Neuron (in vitro differentiated cells): ENCODE results near the gene ACTR10.

Experiments used
- H2AFZ ChIP-seq: one replicate; pipeline ENCODE4 v1.6.1; 2013; ENCODE audit warnings: low read depth, mild to moderate bottlenecking, inconsistent platforms, low read length, moderate library complexity
- H3K27me3 ChIP-seq: one replicate; pipeline ENCODE4 v1.6.1; 2013; ENCODE audit warnings: low read length; ENCODE audit not compliant: insufficient read depth
- H3K36me3 ChIP-seq: one replicate; pipeline ENCODE4 v1.6.1; 2013; ENCODE audit warnings: low read length; ENCODE audit not compliant: insufficient read depth
- H3K4me1 ChIP-seq: one replicate; pipeline ENCODE4 v1.6.1; 2013; ENCODE audit warnings: low read length; ENCODE audit not compliant: insufficient read depth
- H3K4me3 ChIP-seq: 2 replicates; pipeline ENCODE4 v1.5.1; 2013; ENCODE audit warnings: mild to moderate bottlenecking, low read length, moderate library complexity
- H3K9me3 ChIP-seq: one replicate; pipeline ENCODE4 v1.6.1; 2013; ENCODE audit warnings: low read length

The ACTR10 gene

DNA sequence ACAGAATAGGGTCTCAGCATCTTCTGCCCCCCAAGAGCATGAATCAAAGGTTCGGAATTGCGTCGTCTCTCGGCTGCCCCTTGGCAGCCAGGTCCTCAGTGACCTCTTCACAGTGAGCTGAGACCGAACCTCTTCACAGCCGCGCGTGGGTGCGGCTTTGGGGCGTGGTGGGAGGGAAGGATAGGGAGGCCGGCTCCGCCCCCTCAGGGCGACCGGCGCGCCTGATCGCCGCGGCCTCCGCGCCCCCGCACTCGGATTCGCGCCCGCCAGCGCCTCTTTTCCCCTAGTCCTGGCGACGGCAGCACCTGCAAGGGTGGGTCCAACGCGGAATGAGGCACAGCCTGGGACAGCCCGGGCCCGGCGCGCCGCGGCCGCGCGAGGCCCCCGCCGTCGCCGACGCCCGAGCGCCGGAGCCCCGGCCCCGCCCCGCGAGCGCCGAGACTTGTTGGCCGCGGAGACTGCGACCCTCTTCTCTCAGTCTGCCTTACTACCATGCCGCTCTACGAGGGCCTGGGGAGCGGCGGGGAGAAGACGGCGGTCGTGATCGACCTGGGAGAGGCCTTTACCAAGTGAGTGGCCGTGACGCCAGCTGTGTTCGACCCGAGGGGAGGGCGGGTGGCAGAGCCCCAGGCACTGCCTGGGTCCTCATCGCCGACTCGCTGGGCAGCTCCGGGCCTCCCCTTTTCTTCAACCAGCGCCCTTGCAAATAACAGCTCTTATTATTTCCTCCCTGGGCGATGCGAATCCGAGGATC lies at the start of gene ACTR10:
Gene ACTR10 (plus strand): TSS at position 424 of the 754 bp plus-strand sequence. CDS start 69 bp downstream, at position 493.
- Histone ChIP-seq H3K4me1 (peaks cover 35% of the 10 kb centered on the region), H3K4me3 (peak within 1 kb of the TSS; percentile 99), H2AFZ (peak within 1 kb of the TSS; percentile 99), H3K36me3 (peaks cover 14% of the 10 kb centered on the region), H3K27me3 (no peaks in the 10 kb centered on the region), H3K9me3 (no peaks in the 10 kb centered on the region)

DNA sequence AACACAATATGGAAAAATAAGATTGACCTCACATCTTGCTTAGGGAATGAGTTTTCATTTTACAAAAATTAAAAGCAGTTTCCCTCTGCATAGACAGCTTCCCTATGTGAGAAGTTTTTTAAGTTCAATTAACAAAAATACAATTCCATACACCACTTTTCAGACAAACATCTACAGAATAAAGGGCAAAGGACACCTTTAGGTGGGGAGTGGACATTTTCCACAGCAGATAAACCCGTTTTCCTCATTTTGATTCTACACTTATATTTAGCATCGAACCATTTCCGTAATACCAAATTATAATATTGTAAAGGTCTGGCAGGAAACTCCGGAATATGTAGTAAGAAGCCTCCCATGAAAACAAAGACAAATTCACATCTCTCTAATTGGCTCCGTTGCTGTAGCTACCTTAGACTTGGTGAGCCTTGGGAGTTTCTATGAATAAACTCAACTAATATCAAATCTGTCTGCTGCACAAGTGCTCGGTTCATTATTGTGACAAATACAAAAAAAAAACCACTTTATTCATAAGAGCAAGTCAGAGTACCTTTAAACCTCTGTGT lies 49.6 kb upstream of the ACTR10 start:
- Histone ChIP-seq H3K4me3 (peak overlapping the region; percentile 72), H3K36me3 (no peaks in the 10 kb centered on the region), H3K27me3 (no peaks in the 10 kb centered on the region), H3K4me1 (peaks cover 10% of the 10 kb centered on the region), H3K9me3 (no peaks in the 10 kb centered on the region), H2AFZ (no peak overlapping the region)

DNA sequence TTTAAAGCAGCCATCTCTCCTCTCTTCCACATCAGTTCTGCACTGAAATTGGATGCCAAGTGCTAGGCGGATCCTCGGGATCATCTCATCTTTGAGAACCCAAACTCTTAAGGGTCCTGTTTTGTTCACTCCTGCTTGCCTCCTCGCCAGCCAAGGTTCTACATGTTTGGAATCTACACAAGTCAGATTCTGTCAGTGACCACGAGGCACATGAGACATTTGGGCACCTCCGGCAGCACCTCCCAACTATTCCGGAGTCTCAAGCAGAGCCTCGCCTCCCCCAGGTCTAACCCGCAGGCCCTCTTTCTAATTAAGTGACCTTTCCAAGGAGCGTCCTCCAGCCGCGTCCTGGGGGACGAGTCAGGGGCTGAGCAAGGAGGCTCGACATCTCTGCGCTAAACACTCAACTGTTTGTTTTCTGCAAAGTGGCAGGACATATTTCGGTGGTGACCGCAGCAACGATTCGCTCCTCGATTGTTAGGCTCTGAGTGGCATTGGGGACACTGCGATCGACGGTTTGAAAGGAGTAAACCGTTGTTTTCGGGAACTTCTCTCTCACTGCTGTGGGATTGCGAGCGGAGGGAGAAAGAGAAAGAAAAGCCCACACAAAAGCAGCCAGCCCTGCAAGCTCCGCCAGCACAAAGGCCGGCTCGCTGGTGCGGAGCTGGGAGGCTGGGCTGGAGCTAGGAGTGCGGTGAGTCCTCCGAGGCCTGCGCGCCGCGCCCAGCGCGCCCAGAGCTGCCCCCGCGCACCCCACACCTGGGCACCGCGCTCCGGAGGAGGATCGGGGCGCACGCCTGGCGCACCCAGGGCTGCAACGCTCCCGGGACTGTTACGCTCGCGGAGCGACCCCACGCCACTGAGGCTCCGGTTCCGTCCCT lies 48.6 kb upstream of the ACTR10 start:
- Histone ChIP-seq H3K27me3 (no peaks in the 10 kb centered on the region), H3K4me1 (peaks cover 10% of the 10 kb centered on the region)

DNA sequence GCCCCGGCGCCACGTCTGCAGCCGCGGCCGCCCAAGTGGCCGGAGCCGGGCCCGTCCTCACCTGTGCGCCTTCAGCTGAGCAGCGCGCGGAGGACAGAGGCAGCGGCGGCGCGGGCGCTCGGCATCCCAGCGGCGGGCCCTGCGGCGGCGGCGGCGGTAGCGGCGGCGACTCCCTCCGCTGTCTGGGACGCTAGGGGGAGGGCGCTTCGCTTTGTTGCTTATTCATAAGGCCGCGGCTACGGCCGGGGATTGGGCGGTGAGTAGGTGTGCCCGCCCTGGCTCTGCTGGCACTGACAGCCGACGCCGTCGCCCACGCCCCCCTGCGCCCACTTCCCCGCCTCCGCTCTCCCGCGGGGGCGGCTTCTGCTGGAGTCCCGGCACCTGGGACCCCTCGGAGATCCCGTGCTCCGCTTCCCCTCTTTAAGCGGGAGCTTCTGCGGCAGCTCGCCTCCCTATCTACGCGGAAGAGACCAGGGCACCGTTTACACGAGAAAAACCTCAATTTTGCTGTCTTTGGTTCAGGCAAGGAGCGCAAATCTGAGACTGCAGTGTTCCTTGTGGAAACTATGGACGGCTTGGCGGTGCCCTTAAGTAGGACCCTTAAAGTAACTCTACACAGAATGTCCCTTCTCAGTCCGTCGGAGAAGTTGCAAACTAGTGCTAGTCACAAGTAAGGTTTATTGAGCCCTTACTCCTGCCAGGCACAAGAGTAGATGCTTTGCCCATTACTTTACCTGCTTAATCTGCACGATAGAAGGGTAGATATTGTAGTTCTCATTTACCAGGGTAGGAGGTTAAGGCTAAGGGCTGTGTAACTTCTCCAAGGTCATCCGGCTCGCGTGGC lies 47.7 kb upstream of the ACTR10 start, which contains the start of gene ARMH4:
Gene ARMH4 (minus strand): TSS at position 200 of the 844 bp plus-strand sequence. CDS start 12,855 bp downstream, outside the sequence.
- H3K9me3 ChIP-seq, result no peaks in the 10 kb centered on the region
- H3K4me3 ChIP-seq, result peak within 1 kb of the TSS; percentile 72
- no peaks in the 10 kb centered on the region for H3K27me3 ChIP-seq
- H2AFZ ChIP-seq, result peak within 1 kb of the TSS; percentile 97
- peaks cover 10% of the 10 kb centered on the region for H3K4me1 ChIP-seq
- no peaks in the 10 kb centered on the region for H3K36me3 ChIP-seq

More for the DNA sequence above, 48.6 kb upstream of the ACTR10 start:
- no peaks in the 10 kb centered on the region for H3K9me3 ChIP-seq
- peak overlapping the region; percentile 97 for H2AFZ ChIP-seq
- H3K4me3 ChIP-seq, result peak overlapping the region; percentile 72
- no peaks in the 10 kb centered on the region for H3K36me3 ChIP-seq

- Histone ChIP-seq H3K36me3 (no peaks in the 10 kb centered on the region), H2AFZ (no peak overlapping the region), H3K9me3 (no peaks in the 10 kb centered on the region), H3K4me1 (peaks cover 5% of the 10 kb centered on the region), H3K4me3 (no peak overlapping the region), H3K27me3 (no peaks in the 10 kb centered on the region)
Measured at GRCh38 chr14:58160561-58160960, 39.4 kb upstream of the ACTR10 start.

DNA sequence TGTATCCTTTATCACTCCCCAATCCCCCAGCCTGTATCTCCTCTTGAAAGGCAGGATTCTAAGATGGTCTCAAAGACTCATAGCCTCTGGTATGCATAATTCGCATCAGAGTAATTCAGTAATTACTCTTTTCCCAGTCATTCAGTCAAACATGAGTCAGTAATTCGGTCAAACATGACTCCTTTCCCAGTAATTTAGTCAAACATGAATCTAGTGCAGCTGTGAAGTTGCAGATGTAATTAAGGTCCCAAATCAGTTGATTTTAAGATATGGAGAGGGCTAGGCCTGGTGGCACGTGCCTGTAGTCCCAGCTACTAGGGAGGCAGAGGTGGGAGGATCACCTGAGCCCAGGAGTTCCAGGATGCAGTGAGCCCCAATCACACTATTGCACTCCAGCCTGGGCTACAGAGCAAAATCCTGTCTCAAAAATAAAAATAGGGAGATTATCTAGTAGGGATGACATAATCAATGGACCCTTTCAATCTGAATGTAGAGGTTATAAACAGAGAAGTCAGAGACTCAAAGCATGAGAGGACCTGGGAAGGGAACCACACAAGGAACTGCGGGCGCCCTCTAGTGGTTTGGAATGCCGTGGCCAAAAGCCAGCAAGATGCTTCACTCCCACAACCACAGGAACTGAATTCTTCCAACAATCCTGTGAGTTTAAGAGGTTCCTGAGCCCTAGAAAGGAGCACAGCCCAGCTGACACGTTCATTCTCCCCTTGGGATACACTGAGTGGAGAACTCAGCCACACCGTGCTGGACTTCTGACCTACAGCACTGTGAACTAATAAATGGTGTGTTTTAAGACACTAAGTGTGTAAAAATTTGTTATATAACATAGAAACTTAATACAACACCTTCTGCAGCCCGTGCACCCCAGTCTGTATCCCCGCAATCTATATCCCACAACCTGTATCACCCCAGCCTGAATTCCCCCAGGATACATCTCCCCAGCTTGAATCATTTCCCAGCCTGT lies 33.7 kb upstream of the ACTR10 start:
- no peaks in the 10 kb centered on the region for H3K27me3 ChIP-seq
- H3K4me3 ChIP-seq, result no peak overlapping the region
- no peaks in the 10 kb centered on the region for H3K9me3 ChIP-seq
- no peak overlapping the region for H2AFZ ChIP-seq
- H3K36me3 ChIP-seq, result no peaks in the 10 kb centered on the region
- H3K4me1 ChIP-seq, result peaks cover 14% of the 10 kb centered on the region

DNA sequence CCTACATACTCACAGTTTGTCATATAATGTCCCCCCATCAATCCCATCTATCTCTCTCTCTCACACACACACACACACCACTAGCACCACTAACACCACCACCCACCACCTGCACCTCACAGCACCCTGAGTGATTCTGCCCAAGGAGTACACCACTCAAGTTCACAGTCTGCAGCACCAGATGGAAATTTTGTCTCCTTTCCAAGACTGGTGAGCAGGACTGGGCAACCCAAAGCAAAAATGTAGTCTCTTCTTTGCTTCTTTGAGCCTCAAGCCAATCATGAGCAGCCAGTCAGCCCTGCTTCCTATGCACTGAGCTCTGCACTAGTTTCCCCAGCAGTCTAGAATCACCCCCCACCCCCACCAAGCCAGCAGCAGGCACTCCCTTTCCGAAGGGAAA lies 32.9 kb upstream of the ACTR10 start:
- Histone ChIP-seq H3K9me3 (no peaks in the 10 kb centered on the region), H3K4me3 (no peak overlapping the region), H3K27me3 (no peaks in the 10 kb centered on the region), H3K36me3 (no peaks in the 10 kb centered on the region), H3K4me1 (peaks cover 14% of the 10 kb centered on the region), H2AFZ (no peak overlapping the region)

DNA sequence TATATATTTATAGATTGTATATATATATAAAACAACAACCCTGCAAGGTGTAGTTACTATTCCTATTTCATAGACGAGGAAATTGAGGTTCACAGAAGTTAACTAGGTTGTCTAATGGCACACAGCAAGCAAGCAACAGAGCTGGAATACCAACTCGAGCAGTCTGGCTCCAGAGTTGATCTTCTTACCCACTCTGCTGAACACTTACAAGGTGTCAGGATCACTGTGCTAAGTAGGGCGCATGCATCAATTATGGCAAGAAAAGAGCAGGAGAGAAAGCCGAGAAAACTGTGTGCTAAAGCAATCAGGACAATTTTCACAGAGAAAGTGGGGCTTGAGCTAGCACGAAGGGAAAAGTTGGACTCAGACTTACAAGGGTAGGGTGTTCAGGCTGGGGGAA lies 32.1 kb upstream of the ACTR10 start:
- H3K9me3 ChIP-seq, result no peaks in the 10 kb centered on the region
- no peaks in the 10 kb centered on the region for H3K27me3 ChIP-seq
- H3K4me1 ChIP-seq, result peaks cover 10% of the 10 kb centered on the region
- H2AFZ ChIP-seq, result no peak overlapping the region
- H3K4me3 ChIP-seq, result no peak overlapping the region
- H3K36me3 ChIP-seq, result no peaks in the 10 kb centered on the region

GRCh38 chr14:58171090-58171489 lies 28.9 kb upstream of the ACTR10 start:
- Histone ChIP-seq H3K9me3 (no peaks in the 10 kb centered on the region), H3K36me3 (no peaks in the 10 kb centered on the region), H3K4me3 (no peak overlapping the region)

DNA sequence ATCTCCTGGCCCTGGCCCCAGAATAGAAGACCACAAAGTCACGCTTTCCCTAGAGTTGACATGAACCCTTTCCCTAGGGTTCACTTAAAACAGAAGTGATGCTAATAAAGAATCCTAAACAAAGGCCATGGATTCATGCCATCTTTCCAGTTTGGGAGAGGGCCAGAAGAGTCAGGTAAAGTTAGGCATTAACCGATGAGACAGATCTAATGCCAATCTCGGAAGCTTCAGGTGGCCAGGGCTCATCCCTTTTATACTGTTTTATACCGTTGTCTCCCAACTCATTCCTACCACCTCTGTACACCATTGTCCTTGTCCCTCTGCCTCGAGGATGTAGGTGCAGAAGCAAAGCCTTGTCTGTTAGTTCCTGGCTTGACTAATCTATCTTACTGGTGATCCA lies 22.8 kb upstream of the ACTR10 start:
- H3K4me3 ChIP-seq, result no peak overlapping the region
- H3K27me3 ChIP-seq, result no peaks in the 10 kb centered on the region
- no peak overlapping the region for H2AFZ ChIP-seq
- no peaks in the 10 kb centered on the region for H3K4me1 ChIP-seq
- H3K36me3 ChIP-seq, result no peaks in the 10 kb centered on the region
- H3K9me3 ChIP-seq, result no peaks in the 10 kb centered on the region

More at GRCh38 chr14:58171090-58171489, 28.9 kb upstream of the ACTR10 start:
- Histone ChIP-seq H2AFZ (no peak overlapping the region), H3K4me1 (peaks cover 10% of the 10 kb centered on the region), H3K27me3 (no peaks in the 10 kb centered on the region)

GRCh38 chr14:58189176-58189575 lies 10.8 kb upstream of the ACTR10 start:
- Histone ChIP-seq H3K4me1 (peaks cover 19% of the 10 kb centered on the region), H3K27me3 (peaks cover 4% of the 10 kb centered on the region), H3K36me3 (no peaks in the 10 kb centered on the region), H3K9me3 (no peaks in the 10 kb centered on the region), H2AFZ (no peak overlapping the region), H3K4me3 (no peak overlapping the region)
